ENCODE data around the gene FILIP1L. TPM values are rescaled to one million over a fixed set of nuclear protein-coding genes. Genes with fewer than 3 reads are reported as not detected.

The FILIP1L gene
- total and polyA plus RNA-seq, 2 of the 13 experiments (the other 11 are each of a cell fraction or from before 2014, with no cell fraction given) = 8.1 to 187 TPM

DNA sequence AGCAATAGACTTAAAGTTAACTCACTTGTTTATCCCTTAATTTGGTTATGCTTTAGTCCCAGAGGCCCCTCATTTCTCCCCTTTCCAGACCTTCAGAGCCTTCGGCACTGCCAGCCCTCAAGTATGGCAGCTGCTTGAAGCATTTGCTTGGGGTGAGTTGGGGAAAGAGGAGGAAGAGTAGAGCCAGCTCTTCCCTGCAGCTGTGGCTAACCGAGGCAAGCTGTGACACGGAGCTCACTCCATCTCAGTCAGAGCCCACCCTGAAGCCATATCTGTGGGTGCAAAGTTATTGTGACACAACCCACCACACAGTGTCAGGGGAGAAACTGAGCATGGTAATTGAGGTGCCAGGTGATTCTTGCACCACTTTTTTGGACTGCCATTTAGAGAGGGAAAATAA lies 66.1 kb downstream of the FILIP1L start:
- no peaks in the 10 kb centered on the region for H3K36me3 ChIP-seq (replicated peaks in 1 of 2; ENCODE audit: control insufficient read depth in 1 of 2, insufficient read depth in 2 of 2, low read length in 2 of 2)
- peaks cover 25% of the 10 kb centered on the region for H3K4me1 ChIP-seq (ENCODE audit: insufficient read depth, low read length)
- H3K9ac ChIP-seq (ENCODE audit: insufficient read depth, low read depth, low read length) = peak overlapping the region; percentile 44
- no TSS peak for BruUV-seq (replicated peaks)
- no peak for TF ChIP-seq ZNF562 (CRISPR knock-in tag; IDR thresholded peaks at IDR 0.05; ENCODE audit: borderline replicate concordance)
- TF ChIP-seq ZUFSP (CRISPR knock-in tag; IDR thresholded peaks at IDR 0.05; ENCODE audit: borderline replicate concordance) = no peak
- TF ChIP-seq RFXAP (CRISPR knock-in tag; IDR thresholded peaks at IDR 0.05; ENCODE audit: borderline replicate concordance) = no peak
- no peak for ATAC-seq
- no peak overlapping the region for H3K4me3 ChIP-seq (replicated peaks in 1 of 3; ENCODE audit: insufficient read depth in 1 of 3, low read depth in 2 of 3, low read length in 3 of 3)
- in situ Hi-C loops (cut with HindIII; ENCODE audit: extremely low pct_ligation_motif_present, low pct_unique_long_range_greater_than_20kb) = loop anchor here (10.0 kb wide), 1 partner anchor 173 kb away; no protein-coding TSS in a partner anchor
- no peaks in the 10 kb centered on the region; a peak in 1 of 5 replicates for H3K27me3 ChIP-seq (ENCODE audit: control insufficient read depth in 1 of 2, insufficient read depth in 2 of 2, low read length in 2 of 2)
- ChIA-PET CTCF (ENCODE audit: low intra/inter-chr PET ratio, low total read pairs) (no interaction called here), POLR2A (interaction anchor here (0.9 to 1.7 kb wide), 4 partner anchors 16 to 128 kb away, joined by 3 to 4 read pairs (median 3); no protein-coding TSS in a partner anchor)
- FAIRE-seq = no peak
- intact Hi-C loops (cut with micrococcal nuclease; ENCODE audit: unreplicated experiment) = no loop called here
- no peaks in the 10 kb centered on the region for H3K79me2 ChIP-seq (ENCODE audit: insufficient read depth, low read length)
- 97% methylated on average over 3 of the region's 3 CpGs for WGBS (ENCODE audit: low lambda C conversion rate)
- no peak for DNase-seq (ENCODE audit: low spot score)
- H3K9me3 ChIP-seq (ENCODE audit: low read length) = no peaks in the 10 kb centered on the region
- H2AFZ ChIP-seq (ENCODE audit: low read length) = no peak overlapping the region
- H4K20me1 ChIP-seq (ENCODE audit: insufficient read depth, low read length) = no peaks in the 10 kb centered on the region
- H3K27ac ChIP-seq (ENCODE audit: extremely low read length, insufficient read depth, low read length) = peak overlapping the region; percentile 48
- H3K4me2 ChIP-seq (ENCODE audit: low read depth, low read length) = peak overlapping the region; percentile 61

DNA sequence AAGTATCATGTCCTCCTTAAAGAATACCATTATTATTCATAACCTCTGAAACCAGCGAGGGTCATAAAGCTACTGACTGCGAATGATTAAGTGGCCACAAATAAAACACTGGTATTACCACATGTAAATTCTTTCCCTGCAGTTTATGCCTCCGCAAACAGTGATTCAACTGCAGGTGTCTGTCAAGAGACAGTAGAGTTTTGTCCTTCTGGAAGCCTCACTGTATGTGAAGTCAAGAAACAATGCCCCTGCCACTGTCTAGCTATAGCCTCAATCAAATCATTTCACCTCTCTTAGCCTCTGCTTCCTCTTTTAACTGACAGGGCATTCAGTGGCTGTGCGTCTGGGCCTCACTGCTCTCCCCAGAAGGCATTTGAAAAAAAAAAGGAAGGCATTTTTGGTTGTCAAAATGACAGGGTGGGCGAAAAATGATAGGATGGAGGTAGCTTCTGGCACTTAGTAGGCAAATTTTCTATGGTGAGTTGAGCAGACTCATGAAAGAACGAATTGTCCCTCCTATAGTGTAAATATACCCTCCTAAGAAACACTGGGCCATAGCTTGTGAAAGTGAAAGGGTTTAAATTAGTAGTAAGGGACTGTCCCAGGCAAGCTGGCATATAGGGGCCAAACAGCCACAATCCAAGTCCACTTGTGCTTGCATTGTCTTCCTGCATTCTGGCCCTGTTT lies 66.7 kb downstream of the FILIP1L start:
- FAIRE-seq (peak; percentile 71), DNase-seq (ENCODE audit: low spot score) (peak; percentile 86), ATAC-seq (peak; percentile 71)
- Histone ChIP-seq H3K9me3 (ENCODE audit: low read length) (no peaks in the 10 kb centered on the region), H3K4me3 (replicated peaks in 1 of 3; ENCODE audit: insufficient read depth in 1 of 3, low read depth in 2 of 3, low read length in 3 of 3) (peak overlapping the region in 1 of 3 experiments; percentile 12; a peak in 1 of 6 replicates), H3K4me1 (ENCODE audit: insufficient read depth, low read length) (peaks cover 26% of the 10 kb centered on the region), H2AFZ (ENCODE audit: low read length) (no peak overlapping the region), H3K79me2 (ENCODE audit: insufficient read depth, low read length) (no peaks in the 10 kb centered on the region), H3K27ac (ENCODE audit: extremely low read length, insufficient read depth, low read length) (peak overlapping the region; percentile 48), H3K36me3 (replicated peaks in 1 of 2; ENCODE audit: control insufficient read depth in 1 of 2, insufficient read depth in 2 of 2, low read length in 2 of 2) (no peaks in the 10 kb centered on the region), H3K27me3 (ENCODE audit: control insufficient read depth in 1 of 2, insufficient read depth in 2 of 2, low read length in 2 of 2) (no peaks in the 10 kb centered on the region; a peak in 1 of 5 replicates), H3K9ac (ENCODE audit: insufficient read depth, low read depth, low read length) (peak overlapping the region; percentile 44), H4K20me1 (ENCODE audit: insufficient read depth, low read length) (no peaks in the 10 kb centered on the region), H3K4me2 (ENCODE audit: low read depth, low read length) (peak overlapping the region; percentile 61)
- intact Hi-C loops (cut with micrococcal nuclease; ENCODE audit: unreplicated experiment) = no loop called here
- BruUV-seq (replicated peaks) = no TSS peak
- 63% methylated on average over 6 of the region's 6 CpGs for WGBS (ENCODE audit: low lambda C conversion rate)
- CTCF ChIA-PET (ENCODE audit: low intra/inter-chr PET ratio, low total read pairs) = no interaction called here
- in situ Hi-C loops (cut with HindIII; ENCODE audit: extremely low pct_ligation_motif_present, low pct_unique_long_range_greater_than_20kb) = loop anchor here (10.0 kb wide), 1 partner anchor 173 kb away; no protein-coding TSS in a partner anchor
- POLR2A ChIA-PET = interaction anchor here (0.9 to 1.7 kb wide), 4 partner anchors 17 to 127 kb away, joined by 3 to 4 read pairs (median 3); no protein-coding TSS in a partner anchor
- TF ChIP-seq WIZ (CRISPR knock-in tag; IDR thresholded peaks at IDR 0.05) (no peak), ZMAT3 (CRISPR knock-in tag; conservative IDR thresholded peaks at IDR 0.05) (no peak), RBM39 (IDR thresholded peaks at IDR 0.05; ENCODE audit: low read depth, low read length, poor library complexity, severe bottlenecking) (no peak), SOX6 (IDR thresholded peaks at IDR 0.05) (no peak), SOX6 (CRISPR knock-in tag; IDR thresholded peaks at IDR 0.05) (peak; percentile 24; the same call in 1 of the 2 replicates), EP300 (IDR thresholded peaks at IDR 0.05; ENCODE audit: low read depth in 2 of 2, low read length in 2 of 2) (peak in 1 of 2 experiments; percentile 64; a peak in 1 of 4 replicates), EP300 (CRISPR knock-in tag; IDR thresholded peaks at IDR 0.05; ENCODE audit: borderline replicate concordance) (peak; percentile 45; the same call in 1 of the 2 replicates), ZKSCAN1 (IDR thresholded peaks at IDR 0.05; ENCODE audit: low read length) (0 out of 2 replicates have a peak, but pooled peaks have one; percentile 38), ZNF432 (CRISPR knock-in tag; IDR thresholded peaks at IDR 0.05; ENCODE audit: borderline replicate concordance) (no peak), NR2F6 (IDR thresholded peaks at IDR 0.05) (no peak), NR2F6 (CRISPR knock-in tag; IDR thresholded peaks at IDR 0.05) (0 out of 2 replicates have a peak, but pooled peaks have one; percentile 5), SAP130 (CRISPR knock-in tag; IDR thresholded peaks at IDR 0.05; ENCODE audit: low read depth) (0 out of 2 replicates have a peak, but pooled peaks have one; percentile 20)
- TF ChIP-seq, protein P1, sequence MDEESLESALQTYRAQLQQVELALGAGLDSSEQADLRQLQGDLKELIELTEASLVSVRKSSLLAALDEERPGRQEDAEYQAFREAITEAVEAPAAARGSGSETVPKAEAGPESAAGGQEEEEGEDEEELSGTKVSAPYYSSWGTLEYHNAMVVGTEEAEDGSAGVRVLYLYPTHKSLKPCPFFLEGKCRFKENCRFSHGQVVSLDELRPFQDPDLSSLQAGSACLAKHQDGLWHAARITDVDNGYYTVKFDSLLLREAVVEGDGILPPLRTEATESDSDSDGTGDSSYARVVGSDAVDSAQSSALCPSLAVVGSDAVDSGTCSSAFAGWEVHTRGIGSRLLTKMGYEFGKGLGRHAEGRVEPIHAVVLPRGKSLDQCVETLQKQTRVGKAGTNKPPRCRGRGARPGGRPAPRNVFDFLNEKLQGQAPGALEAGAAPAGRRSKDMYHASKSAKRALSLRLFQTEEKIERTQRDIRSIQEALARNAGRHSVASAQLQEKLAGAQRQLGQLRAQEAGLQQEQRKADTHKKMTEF (CRISPR knock-in tag; IDR thresholded peaks at IDR 0.05) = 0 out of 2 replicates have a peak, but pooled peaks have one; percentile 19

Data from HepG2 (cell line).